OCI-LY1 (cell line): ENCODE measurements around the gene GLA.

Experiments
- EZH2 ChIP-seq: fragments of 200-600 bp; sonication (generic), shearing (Covaris generic); IDR thresholded peaks from 2 replicates; pipeline ENCODE4 v1.8.0; 2017; ENCODE audit warnings: borderline replicate concordance, mixed run types, mild to moderate bottlenecking, antibody characterized with exemption, low read length, moderate library complexity, mixed read lengths
- TF ChIP-seq, protein P1 (sequence below): fragments of 200-600 bp; sonication (generic), shearing (Covaris generic); IDR thresholded peaks from 2 replicates; pipeline ENCODE4 v1.5.1; 2017; ENCODE audit warnings: mild to moderate bottlenecking, antibody characterized with exemption, low read length, moderate library complexity, mixed read lengths

DNA sequence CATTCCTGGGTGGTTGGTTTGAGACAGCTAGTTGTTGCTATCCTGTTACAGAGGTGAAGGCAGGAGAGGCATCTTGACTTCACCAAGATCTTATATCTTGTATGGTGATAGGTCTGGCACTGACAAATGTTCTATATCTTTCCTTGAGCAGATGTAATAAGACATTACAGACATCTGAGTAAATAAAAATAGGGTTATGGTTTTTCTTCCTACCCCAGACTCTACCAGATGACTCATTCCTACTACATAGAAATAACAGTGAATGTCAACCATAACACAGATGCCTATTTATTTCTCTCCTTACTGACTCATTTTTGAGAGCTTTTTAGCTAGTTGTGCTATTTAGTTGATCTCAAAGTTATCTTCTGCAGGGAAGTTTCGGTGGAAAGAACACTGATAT, 22.2 kb upstream of the GLA start:
- TF ChIP-seq, protein P1, sequence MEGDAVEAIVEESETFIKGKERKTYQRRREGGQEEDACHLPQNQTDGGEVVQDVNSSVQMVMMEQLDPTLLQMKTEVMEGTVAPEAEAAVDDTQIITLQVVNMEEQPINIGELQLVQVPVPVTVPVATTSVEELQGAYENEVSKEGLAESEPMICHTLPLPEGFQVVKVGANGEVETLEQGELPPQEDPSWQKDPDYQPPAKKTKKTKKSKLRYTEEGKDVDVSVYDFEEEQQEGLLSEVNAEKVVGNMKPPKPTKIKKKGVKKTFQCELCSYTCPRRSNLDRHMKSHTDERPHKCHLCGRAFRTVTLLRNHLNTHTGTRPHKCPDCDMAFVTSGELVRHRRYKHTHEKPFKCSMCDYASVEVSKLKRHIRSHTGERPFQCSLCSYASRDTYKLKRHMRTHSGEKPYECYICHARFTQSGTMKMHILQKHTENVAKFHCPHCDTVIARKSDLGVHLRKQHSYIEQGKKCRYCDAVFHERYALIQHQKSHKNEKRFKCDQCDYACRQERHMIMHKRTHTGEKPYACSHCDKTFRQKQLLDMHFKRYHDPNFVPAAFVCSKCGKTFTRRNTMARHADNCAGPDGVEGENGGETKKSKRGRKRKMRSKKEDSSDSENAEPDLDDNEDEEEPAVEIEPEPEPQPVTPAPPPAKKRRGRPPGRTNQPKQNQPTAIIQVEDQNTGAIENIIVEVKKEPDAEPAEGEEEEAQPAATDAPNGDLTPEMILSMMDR, result no peak
- TF ChIP-seq EZH2, result no peak
